ENCODE data around the gene CREBBP. TPM values are rescaled to one million over a fixed set of nuclear protein-coding genes. Genes with fewer than 3 reads are reported as not detected.

The CREBBP gene
- total RNA-seq, 2 donors from 2014 or later, result 65.0 to 103 TPM

DNA sequence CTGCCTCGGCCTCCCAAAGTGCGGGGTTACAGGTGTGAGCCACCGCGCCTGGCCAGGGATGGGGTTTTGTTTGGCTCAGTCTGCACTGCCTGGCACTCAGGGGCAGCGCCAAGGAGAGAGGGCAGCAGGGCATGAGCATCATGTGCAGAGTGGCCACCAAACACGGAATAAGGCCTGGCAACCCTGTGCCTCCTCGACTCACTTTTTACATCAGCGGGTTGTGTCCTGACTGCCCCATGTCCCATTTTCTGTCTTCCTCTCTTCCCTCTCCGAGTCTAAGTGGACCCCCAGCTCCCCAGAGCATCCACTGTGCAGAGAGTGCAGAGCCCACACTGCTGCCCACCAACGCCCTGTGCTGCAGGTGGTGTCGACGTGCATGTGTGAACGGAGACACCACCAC is 145.0 kb downstream of the CREBBP start:
- no peak for DNase-seq (ENCODE audit: low spot score)
- peaks cover 81% of the 10 kb centered on the region for H3K36me3 ChIP-seq
- H3K4me3 ChIP-seq, result no peak overlapping the region
- no peak for ATAC-seq (ENCODE audit: insufficient number of reproducible peaks, low FRiP score, low read depth)
- no peaks in the 10 kb centered on the region for H3K4me1 ChIP-seq (ENCODE audit: control insufficient read depth in 1 of 2, low read depth in 2 of 2)
- TF ChIP-seq, protein P1, sequence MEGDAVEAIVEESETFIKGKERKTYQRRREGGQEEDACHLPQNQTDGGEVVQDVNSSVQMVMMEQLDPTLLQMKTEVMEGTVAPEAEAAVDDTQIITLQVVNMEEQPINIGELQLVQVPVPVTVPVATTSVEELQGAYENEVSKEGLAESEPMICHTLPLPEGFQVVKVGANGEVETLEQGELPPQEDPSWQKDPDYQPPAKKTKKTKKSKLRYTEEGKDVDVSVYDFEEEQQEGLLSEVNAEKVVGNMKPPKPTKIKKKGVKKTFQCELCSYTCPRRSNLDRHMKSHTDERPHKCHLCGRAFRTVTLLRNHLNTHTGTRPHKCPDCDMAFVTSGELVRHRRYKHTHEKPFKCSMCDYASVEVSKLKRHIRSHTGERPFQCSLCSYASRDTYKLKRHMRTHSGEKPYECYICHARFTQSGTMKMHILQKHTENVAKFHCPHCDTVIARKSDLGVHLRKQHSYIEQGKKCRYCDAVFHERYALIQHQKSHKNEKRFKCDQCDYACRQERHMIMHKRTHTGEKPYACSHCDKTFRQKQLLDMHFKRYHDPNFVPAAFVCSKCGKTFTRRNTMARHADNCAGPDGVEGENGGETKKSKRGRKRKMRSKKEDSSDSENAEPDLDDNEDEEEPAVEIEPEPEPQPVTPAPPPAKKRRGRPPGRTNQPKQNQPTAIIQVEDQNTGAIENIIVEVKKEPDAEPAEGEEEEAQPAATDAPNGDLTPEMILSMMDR (IDR thresholded peaks at IDR 0.05), result no peak
- H3K27me3 ChIP-seq (replicated peaks; ENCODE audit: insufficient read depth), result no peaks in the 10 kb centered on the region
- H3K9me3 ChIP-seq, result no peaks in the 10 kb centered on the region
- no peak overlapping the region for H3K27ac ChIP-seq

DNA sequence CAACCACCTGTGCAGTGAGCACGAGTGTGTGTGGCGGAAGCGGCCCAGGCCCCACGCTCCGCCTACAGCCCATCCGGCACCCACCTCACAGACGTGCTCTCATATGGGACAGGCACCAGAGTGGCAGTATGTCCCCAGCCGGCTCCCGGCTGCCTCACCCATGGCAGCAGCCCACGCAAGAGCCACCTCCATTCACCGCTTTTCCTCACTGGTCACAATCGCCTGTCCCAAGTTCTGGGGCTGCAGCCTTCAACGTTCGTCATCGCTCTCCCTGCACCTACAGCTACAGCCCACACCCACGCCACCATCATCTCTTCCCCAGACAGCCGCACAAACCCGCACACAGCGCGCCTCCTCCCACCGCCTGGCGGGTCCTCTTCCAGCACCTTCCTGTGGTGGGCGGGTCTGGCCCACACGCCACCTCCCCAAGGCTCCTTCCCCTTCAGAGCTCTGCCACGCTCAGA is 145.7 kb downstream of the CREBBP start:
- no peaks in the 10 kb centered on the region for H3K4me1 ChIP-seq (ENCODE audit: control insufficient read depth in 1 of 2, low read depth in 2 of 2)
- ATAC-seq (ENCODE audit: insufficient number of reproducible peaks, low FRiP score, low read depth), result no peak
- no peak overlapping the region for H3K27ac ChIP-seq
- H3K36me3 ChIP-seq, result peaks cover 83% of the 10 kb centered on the region
- H3K9me3 ChIP-seq, result no peaks in the 10 kb centered on the region
- TF ChIP-seq, protein P1 (IDR thresholded peaks at IDR 0.05), result no peak
- H3K4me3 ChIP-seq, result no peak overlapping the region
- DNase-seq (ENCODE audit: low spot score), result no peak
- no peaks in the 10 kb centered on the region for H3K27me3 ChIP-seq (replicated peaks; ENCODE audit: insufficient read depth)

DNA sequence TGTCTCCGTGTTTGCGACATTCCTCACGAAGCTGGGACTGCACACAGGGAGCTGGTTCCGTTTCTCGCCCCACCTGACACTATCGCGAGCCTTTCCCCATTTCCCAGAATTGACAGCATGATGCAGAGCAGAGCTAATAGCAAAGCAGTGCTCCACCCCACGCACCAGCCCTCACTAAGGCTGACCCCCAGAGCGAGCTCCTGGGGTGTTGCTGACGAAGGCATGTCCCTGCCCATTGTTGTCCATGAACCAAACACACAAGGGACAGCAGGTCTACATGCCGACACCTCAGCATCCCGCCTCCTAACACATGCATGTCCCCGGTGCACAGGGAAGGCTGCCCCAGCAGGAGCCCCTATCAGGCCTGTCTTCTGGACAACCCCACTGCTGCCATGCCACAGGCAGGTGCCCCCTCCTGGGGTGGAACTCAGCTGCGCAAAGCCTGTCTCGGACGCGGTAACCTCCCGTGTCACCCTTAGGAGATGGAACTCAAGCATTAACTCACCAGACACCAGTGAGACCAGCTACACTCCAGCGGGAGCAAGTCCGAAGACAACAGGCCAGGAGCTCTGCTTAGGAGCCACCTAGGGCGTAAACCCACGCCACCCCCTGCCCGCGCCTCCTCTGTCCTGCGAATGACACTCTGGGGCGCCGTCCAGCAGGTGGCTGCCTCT is 146.3 kb downstream of the CREBBP start:
- Histone ChIP-seq H3K36me3 (peaks cover 83% of the 10 kb centered on the region), H3K27ac (no peak overlapping the region)

DNA sequence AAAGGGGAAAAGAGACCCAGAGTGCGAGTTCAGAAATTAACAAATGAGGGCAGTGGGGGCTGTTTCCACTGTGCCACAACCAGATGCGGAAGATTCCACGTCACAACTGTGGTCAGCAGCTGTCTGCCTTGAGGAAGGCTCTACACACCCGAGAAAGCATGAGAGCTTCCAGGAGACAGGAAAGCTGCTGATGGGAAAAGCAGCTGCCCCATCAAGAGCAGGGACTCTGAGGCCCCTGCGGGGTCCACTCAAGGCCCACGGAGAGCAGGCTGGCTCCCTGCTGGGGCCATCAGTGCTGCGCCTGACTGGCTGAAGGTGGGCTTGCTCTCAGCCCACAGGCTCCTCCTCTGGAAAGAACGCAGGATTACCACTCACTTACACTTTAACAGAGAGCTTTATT is 148.3 kb downstream of the CREBBP start:
- Histone ChIP-seq H3K9me3 (no peaks in the 10 kb centered on the region), H3K36me3 (peaks cover 81% of the 10 kb centered on the region), H3K27ac (no peak overlapping the region), H3K4me1 (ENCODE audit: control insufficient read depth in 1 of 2, low read depth in 2 of 2) (no peaks in the 10 kb centered on the region), H3K27me3 (replicated peaks; ENCODE audit: insufficient read depth) (no peaks in the 10 kb centered on the region), H3K4me3 (no peak overlapping the region)
- DNase-seq (ENCODE audit: low spot score) (no peak), ATAC-seq (ENCODE audit: insufficient number of reproducible peaks, low FRiP score, low read depth) (no peak)
- TF ChIP-seq, protein P1 (IDR thresholded peaks at IDR 0.05), result no peak

More for the DNA sequence above, 146.3 kb downstream of the CREBBP start:
- no peaks in the 10 kb centered on the region for H3K27me3 ChIP-seq (replicated peaks; ENCODE audit: insufficient read depth)
- ATAC-seq (ENCODE audit: insufficient number of reproducible peaks, low FRiP score, low read depth) (no peak), DNase-seq (ENCODE audit: low spot score) (no peak)
- TF ChIP-seq, protein P1 (IDR thresholded peaks at IDR 0.05), result no peak
- no peaks in the 10 kb centered on the region for H3K4me1 ChIP-seq (ENCODE audit: control insufficient read depth in 1 of 2, low read depth in 2 of 2)
- no peaks in the 10 kb centered on the region for H3K9me3 ChIP-seq
- no peak overlapping the region for H3K4me3 ChIP-seq

DNA sequence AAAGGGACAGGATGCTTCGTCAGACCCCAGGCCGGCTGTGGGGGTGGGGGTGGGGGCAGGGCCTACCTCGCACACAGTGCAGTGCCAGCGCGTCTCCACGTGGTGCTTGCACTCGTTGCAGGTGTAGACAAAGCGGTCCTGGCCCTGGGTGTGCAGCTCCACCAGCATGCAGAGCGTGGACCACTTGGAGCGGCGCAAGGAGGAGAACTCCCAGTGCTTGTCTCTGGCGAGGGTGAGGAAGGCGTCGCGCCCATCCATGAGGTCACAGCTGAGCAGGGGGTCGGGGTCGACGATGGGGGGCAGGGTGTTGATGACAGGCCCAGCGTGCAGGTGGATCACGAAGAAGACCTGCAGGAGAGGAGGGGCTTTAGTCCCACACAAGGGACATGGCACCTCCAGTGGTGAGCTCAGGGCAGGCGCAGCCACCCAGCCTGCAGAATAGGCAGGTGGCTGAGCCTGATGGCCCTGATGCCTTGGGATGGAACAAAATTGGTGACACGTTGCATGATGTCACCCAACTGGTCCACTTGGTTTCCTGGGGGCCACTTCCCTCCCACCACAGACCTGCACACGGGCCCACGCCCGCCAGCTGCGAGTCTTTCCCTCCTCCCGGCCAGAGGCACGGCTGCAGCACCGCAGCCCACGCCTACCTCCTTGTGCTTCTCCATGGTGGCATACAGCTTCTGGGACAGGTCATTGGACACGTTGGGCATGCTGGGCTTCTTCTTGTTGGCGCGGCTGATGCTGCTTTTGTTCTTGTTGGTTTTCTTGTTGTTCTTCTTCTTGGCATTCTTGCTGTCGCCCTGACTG is 149.2 kb downstream of the CREBBP start:
- TF ChIP-seq, protein P1 (IDR thresholded peaks at IDR 0.05), result no peak
- Histone ChIP-seq H3K9me3 (no peaks in the 10 kb centered on the region), H3K4me3 (no peak overlapping the region), H3K27ac (no peak overlapping the region), H3K4me1 (ENCODE audit: control insufficient read depth in 1 of 2, low read depth in 2 of 2) (no peaks in the 10 kb centered on the region), H3K36me3 (peaks cover 78% of the 10 kb centered on the region), H3K27me3 (replicated peaks; ENCODE audit: insufficient read depth) (no peaks in the 10 kb centered on the region)
- no peak for ATAC-seq (ENCODE audit: insufficient number of reproducible peaks, low FRiP score, low read depth)
- DNase-seq (ENCODE audit: low spot score), result no peak

Data from thoracic aorta (tissue), 2 donors.